Type B pancreatic cell (in vitro differentiated cells): ENCODE data around the gene NAV2. TPM values are rescaled to one million over a fixed set of nuclear protein-coding genes. Genes with fewer than 3 reads are reported as not detected.

Source experiments
- DNase-seq: peaks from one replicate; pipeline ENCODE4 v3.0.0; 2021; ENCODE audit warnings: mixed read lengths; ENCODE audit not compliant: unreplicated experiment; ENCODE audit errors: extremely low spot score
- H3K27ac Mint-ChIP-seq: 2 replicates; pipeline ENCODE4 v1.8.0; 2021; ENCODE audit warnings: mild to moderate bottlenecking, mixed read lengths
- H3K27me3 Mint-ChIP-seq: 2 replicates; pipeline ENCODE4 v1.8.0; 2021; ENCODE audit warnings: mixed read lengths
- H3K36me3 Mint-ChIP-seq: 2 replicates; pipeline ENCODE4 v1.8.0; 2021; ENCODE audit warnings: mixed read lengths
- H3K4me1 Mint-ChIP-seq: one replicate; pipeline ENCODE4 v1.8.0; 2021; ENCODE audit warnings: mixed read lengths; ENCODE audit not compliant: unreplicated experiment
- H3K4me3 Mint-ChIP-seq: 2 replicates; pipeline ENCODE4 v1.8.0; 2021; ENCODE audit warnings: mild to moderate bottlenecking, mixed read lengths
- H3K9me3 Mint-ChIP-seq: 2 replicates; pipeline ENCODE4 v1.8.0; 2021; ENCODE audit warnings: mixed read lengths
- total RNA-seq: library from RNA; stranded (reverse); gene quantifications from 2 replicates; pipeline ENCODE4 v1.2.1, GENCODE V29; 2021; ENCODE audit warnings: low replicate concordance
- TF ChIP-seq, protein P1 (sequence below): fragments of 200-600 bp; sonication (generic); conservative IDR thresholded peaks from 2 replicates; pipeline ENCODE4 v1.5.0; 2021; ENCODE audit warnings: antibody characterized with exemption, mild to moderate bottlenecking

NAV2 gene
- total RNA-seq, 1 donor from 2014 or later, result 54.2 TPM

- Mint-ChIP-seq H3K4me1 (peaks cover 45% of the 10 kb centered on the region), H3K27ac (no peak overlapping the region), H3K4me3 (no peak overlapping the region), H3K27me3 (no peaks in the 10 kb centered on the region), H3K36me3 (no peaks in the 10 kb centered on the region), H3K9me3 (peaks cover 7% of the 10 kb centered on the region)
- no peak for DNase-seq
- TF ChIP-seq, protein P1, sequence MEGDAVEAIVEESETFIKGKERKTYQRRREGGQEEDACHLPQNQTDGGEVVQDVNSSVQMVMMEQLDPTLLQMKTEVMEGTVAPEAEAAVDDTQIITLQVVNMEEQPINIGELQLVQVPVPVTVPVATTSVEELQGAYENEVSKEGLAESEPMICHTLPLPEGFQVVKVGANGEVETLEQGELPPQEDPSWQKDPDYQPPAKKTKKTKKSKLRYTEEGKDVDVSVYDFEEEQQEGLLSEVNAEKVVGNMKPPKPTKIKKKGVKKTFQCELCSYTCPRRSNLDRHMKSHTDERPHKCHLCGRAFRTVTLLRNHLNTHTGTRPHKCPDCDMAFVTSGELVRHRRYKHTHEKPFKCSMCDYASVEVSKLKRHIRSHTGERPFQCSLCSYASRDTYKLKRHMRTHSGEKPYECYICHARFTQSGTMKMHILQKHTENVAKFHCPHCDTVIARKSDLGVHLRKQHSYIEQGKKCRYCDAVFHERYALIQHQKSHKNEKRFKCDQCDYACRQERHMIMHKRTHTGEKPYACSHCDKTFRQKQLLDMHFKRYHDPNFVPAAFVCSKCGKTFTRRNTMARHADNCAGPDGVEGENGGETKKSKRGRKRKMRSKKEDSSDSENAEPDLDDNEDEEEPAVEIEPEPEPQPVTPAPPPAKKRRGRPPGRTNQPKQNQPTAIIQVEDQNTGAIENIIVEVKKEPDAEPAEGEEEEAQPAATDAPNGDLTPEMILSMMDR, result no peak
These were observed 93.6 kb downstream of the NAV2 start for GRCh38 chr11:19806251-19806650.

- no peak for DNase-seq
- H3K4me3 Mint-ChIP-seq, result no peak overlapping the region
- peaks cover 45% of the 10 kb centered on the region for H3K4me1 Mint-ChIP-seq
- no peaks in the 10 kb centered on the region for H3K36me3 Mint-ChIP-seq
- no peaks in the 10 kb centered on the region for H3K27me3 Mint-ChIP-seq
- TF ChIP-seq, protein P1, result peak; percentile 20
- peaks cover 7% of the 10 kb centered on the region for H3K9me3 Mint-ChIP-seq
- no peak overlapping the region for H3K27ac Mint-ChIP-seq
These were observed 95.7 kb downstream of the NAV2 start for GRCh38 chr11:19808076-19808911.

DNA sequence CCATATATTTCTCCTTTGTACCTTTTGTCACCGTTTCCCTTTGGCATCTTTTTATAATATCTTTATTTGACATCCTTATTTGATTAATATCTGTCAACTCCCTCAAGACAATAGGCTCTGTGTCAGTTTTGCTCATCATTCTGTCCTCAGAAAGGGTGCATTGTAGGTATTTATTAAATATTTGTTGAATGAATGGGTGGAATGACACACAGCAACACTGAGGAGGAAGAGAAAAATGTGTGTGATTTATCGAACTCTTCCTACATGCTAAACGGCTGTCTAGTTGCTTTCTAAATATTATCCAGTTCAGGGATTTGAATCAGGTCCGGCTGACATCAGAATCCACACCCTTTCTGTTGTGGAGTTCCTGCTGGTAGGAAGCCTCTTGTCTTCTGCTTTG is 98.2 kb downstream of the NAV2 start:
- peak overlapping the region; percentile 68 for H3K27ac Mint-ChIP-seq
- H3K9me3 Mint-ChIP-seq, result peaks cover 7% of the 10 kb centered on the region
- H3K4me3 Mint-ChIP-seq, result peak overlapping the region; percentile 41
- peaks cover 41% of the 10 kb centered on the region for H3K4me1 Mint-ChIP-seq
- TF ChIP-seq, protein P1, result no peak
- H3K27me3 Mint-ChIP-seq, result no peaks in the 10 kb centered on the region
- no peaks in the 10 kb centered on the region for H3K36me3 Mint-ChIP-seq
- no peak for DNase-seq

- H3K27ac Mint-ChIP-seq, result peak overlapping the region; percentile 68
- peaks cover 2% of the 10 kb centered on the region for H3K36me3 Mint-ChIP-seq
- TF ChIP-seq, protein P1, result no peak
- DNase-seq, result no peak
- no peak overlapping the region for H3K4me3 Mint-ChIP-seq
- H3K9me3 Mint-ChIP-seq, result peaks cover 7% of the 10 kb centered on the region
- H3K27me3 Mint-ChIP-seq, result no peaks in the 10 kb centered on the region
- H3K4me1 Mint-ChIP-seq, result peaks cover 39% of the 10 kb centered on the region
These were observed 98.7 kb downstream of the NAV2 start for GRCh38 chr11:19811380-19811779.

GRCh38 chr11:19812096-19812495 is 99.5 kb downstream of the NAV2 start:
- peaks cover 7% of the 10 kb centered on the region for H3K9me3 Mint-ChIP-seq
- no peak for DNase-seq
- TF ChIP-seq, protein P1, result no peak
- H3K36me3 Mint-ChIP-seq, result peaks cover 4% of the 10 kb centered on the region
- no peak overlapping the region for H3K27ac Mint-ChIP-seq
- no peak overlapping the region for H3K4me3 Mint-ChIP-seq
- no peaks in the 10 kb centered on the region for H3K27me3 Mint-ChIP-seq
- H3K4me1 Mint-ChIP-seq, result peaks cover 43% of the 10 kb centered on the region
